Fibroblast of mammary gland (primary cell): ENCODE data around the gene NANOGP8.

Source experiments
- DNase-seq: peaks from one replicate; pipeline ENCODE4 v3.0.0-alpha.2; 2010; ENCODE audit warnings: low read depth
- H3K4me3 ChIP-seq: 2 replicates; pipeline ENCODE4 v1.5.1; 2011; ENCODE audit warnings: low read depth, mild to moderate bottlenecking, low read length, moderate library complexity; ENCODE audit not compliant: control insufficient read depth
- TF ChIP-seq, protein P1 (sequence below): conservative IDR thresholded peaks from 2 replicates; pipeline ENCODE4 v1.5.1; 2011; ENCODE audit warnings: low read depth, low read length, inconsistent platforms; ENCODE audit not compliant: control insufficient read depth, insufficient read depth

Gene NANOGP8

DNA sequence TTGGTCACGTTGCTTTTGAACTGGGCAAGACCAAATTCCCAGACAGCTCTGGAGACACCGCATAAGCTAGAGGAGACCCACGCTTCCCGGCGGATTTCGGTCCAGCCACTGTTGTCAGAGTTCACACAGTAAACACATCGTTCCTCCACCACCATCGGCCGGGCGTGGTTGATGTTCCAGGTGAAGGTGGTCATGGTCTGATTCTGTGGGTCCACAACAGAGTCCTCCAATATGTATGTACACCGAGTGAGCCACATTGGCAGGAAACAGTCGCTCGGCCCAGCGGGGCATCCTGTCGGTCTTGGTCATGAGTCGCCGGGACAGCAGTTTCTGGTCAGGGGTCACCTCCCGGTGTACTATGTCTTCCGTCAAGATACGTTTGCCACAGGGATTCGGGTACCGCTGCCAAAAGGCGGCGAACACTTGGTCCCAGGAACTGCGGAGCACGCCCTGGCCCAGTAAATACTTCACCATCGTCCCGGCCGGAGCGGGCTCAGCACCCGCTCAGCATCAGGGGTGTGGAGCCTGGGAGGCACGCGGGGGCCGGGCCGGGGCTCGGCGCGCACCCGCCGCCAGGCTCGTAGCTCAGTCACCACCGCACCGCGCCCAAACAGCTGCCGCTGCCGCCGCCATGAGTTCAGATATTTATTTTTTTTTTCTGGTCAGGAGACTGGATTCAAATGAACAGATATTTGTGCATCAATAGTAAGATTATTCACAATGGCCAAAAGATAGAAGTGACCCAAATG, 36.7 kb upstream of the NANOGP8 start:
- no peak for DNase-seq
- TF ChIP-seq, protein P1, sequence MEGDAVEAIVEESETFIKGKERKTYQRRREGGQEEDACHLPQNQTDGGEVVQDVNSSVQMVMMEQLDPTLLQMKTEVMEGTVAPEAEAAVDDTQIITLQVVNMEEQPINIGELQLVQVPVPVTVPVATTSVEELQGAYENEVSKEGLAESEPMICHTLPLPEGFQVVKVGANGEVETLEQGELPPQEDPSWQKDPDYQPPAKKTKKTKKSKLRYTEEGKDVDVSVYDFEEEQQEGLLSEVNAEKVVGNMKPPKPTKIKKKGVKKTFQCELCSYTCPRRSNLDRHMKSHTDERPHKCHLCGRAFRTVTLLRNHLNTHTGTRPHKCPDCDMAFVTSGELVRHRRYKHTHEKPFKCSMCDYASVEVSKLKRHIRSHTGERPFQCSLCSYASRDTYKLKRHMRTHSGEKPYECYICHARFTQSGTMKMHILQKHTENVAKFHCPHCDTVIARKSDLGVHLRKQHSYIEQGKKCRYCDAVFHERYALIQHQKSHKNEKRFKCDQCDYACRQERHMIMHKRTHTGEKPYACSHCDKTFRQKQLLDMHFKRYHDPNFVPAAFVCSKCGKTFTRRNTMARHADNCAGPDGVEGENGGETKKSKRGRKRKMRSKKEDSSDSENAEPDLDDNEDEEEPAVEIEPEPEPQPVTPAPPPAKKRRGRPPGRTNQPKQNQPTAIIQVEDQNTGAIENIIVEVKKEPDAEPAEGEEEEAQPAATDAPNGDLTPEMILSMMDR: no peak

DNA sequence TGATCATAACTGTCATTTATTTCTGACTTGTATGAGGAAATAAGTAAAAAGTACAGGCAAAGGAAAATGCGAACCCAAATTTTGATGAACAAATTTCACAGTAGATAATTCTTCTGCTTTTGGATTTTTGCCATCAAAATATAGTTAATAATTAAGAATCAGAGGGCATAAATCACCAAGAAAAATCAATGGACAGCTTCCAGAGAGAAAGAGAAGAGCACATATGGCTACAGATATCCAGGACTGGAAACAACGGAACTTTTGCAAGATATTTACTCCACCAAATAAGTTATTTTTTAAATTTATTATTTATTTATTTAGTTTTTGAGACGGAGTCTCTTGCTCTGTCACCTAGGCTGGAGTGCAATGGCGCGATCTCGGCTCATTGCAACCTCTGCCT, 35.1 kb upstream of the NANOGP8 start:
- no peak for DNase-seq
- TF ChIP-seq, protein P1: no peak
- H3K4me3 ChIP-seq: no peak overlapping the region

More for the DNA sequence above, 36.7 kb upstream of the NANOGP8 start:
- no peak overlapping the region for H3K4me3 ChIP-seq

DNA sequence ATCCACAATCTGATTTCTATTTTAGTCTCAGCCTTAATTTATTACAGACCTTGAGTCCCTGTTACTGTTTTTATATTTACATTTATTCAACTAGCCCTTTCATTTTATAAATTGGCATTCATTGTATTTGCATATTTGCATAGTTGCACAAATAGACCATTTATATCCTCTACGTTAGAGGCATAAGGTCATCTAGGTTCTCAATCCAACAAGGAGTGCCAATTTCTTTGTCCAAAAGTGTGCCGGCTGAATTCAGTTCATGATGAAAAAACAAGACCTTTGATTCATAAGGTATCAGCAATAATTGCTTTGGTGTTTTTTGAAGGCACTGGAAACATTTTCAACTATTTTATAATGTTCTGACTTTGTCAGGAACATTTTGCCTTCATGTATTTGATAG, 33.9 kb upstream of the NANOGP8 start:
- H3K4me3 ChIP-seq: no peak overlapping the region
- DNase-seq: no peak
- TF ChIP-seq, protein P1: no peak

DNA sequence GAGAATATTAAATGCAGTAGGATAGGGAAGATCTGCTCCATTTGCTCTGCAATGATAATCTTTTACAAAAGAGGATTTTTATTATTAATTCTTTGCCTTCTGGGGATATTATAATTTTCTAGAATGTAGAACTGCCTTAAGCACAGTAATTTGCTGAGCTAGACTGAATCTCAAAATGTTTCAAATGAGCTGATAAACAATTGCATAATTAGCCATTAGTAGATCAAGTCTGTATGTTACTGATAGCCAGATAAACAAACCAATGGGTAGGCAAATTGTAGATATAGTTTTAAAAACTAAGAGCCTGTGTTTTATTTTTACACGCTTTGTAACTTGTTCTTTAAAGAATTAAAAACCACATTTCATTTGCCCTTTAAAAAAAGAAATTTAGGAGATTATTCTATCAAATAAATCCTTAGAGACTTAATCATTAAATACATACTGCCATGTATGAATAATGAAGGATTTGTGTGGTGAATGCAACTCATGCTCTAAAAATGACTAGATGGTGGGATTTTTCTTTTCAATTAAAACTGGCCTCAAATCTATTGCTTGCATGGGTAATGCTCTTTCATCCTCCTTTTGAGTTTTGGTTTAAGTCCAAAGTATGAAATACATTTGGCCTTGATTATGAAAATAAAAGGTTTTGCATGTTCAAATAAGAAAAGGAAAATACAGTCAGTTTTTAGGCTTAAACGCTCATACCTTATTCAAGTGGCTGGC, 32.6 kb upstream of the NANOGP8 start:
- DNase-seq: no peak
- H3K4me3 ChIP-seq: no peak overlapping the region
- TF ChIP-seq, protein P1: no peak

DNA sequence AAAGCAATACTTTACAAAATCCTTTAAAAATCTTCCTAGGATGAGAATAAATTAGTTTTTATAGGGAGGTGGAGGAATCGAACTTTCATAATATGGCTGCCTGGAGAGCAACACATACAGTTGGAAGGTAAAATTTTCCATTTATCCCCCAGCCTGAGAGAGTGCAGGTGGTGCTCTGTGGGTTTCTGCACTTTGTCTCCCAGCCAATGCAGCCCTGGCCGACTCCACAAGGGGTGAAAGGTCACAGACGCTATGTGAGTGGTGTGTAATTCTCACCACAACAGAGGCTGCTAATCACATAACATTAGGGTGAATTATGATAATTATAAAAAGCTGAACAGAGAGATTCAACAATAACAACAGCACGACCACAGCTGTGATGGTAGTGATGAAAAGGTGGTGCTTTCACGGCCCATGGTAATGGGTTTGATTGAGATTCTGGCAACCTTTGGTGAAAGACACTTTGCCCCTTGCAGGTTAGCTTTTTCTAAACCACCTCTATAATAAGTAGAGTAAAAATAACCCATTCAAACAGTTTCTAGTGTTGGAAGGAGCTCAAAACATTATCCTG, 30.1 kb upstream of the NANOGP8 start:
- DNase-seq: peak; percentile 26
- TF ChIP-seq, protein P1: no peak
- no peak overlapping the region for H3K4me3 ChIP-seq

DNA sequence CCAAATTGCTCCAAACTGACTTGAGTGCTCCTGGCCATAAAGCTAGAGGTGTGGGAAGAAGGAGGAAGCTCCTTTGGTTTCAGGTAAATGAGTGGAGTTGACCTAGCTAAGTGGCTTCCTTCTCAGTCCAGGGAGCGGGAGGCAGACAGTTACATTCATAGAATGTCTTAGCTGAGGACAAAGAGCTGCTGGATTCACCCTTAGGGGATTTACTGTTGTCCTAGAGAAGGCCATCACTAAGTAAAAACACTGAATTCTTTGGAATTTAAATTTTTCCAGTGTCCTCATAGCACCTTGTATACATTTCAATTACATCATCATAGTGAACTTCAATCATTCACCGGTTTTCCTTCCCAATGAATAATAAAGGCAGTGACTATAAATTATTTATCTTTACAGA, 27.3 kb upstream of the NANOGP8 start:
- DNase-seq: no peak
- H3K4me3 ChIP-seq: no peak overlapping the region
- TF ChIP-seq, protein P1: no peak
